ENCODE measurements around the gene NHERF2.

Gene NHERF2

DNA sequence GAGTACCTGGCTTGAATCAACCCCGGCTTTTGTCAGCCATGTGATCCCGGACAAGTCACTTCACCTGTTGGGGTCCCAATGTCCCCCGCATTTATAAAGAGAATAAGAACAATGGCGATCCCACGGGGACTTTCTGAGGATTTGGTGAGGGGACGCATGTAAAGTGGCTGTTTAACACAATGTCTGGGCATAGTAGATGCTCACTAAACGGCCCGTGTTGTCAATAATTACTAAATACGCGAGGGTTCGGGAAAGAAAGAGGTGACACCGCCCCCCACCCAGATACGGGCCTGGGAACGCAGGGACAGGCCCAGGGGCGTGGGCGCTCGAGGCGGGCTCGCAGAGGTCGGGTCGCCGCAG is 35.1 kb upstream of the NHERF2 start:
- no peak for DNase-seq

DNA sequence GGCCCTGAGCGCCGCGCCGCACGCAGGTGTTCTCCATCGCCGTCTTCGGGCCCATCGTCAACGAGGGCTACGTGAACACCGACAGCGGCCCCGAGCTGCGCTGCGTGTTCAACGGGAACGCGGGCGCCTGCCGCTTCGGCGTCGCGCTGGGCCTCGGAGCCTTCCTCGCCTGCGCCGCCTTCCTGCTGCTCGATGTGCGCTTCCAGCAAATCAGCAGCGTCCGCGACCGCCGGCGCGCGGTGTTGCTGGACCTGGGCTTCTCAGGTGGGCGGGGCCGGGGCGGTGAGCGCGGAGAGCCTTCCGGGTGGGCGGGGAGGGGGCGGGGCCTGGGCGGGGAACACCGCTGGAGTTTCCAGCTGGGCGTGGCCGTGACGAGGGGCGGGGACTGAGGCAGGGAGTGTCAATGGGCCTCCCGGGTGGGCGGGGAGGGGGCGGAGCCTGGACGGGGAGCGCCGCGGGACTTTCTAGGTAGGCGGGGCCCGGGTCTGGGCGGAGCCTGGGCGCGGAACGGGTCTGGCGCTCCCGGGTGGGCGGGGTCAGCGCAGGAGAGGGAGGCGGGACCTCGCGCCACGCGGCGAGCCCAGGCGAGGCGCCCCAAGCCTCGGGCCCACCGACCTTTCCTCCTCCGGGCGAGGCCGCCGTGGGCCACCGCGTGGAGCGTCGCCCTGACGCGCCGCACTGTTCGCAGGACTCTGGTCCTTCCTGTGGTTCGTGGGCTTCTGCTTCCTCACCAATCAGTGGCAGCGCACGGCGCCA is 34.6 kb upstream of the NHERF2 start:
- DNase-seq, result peak; percentile 88

DNA sequence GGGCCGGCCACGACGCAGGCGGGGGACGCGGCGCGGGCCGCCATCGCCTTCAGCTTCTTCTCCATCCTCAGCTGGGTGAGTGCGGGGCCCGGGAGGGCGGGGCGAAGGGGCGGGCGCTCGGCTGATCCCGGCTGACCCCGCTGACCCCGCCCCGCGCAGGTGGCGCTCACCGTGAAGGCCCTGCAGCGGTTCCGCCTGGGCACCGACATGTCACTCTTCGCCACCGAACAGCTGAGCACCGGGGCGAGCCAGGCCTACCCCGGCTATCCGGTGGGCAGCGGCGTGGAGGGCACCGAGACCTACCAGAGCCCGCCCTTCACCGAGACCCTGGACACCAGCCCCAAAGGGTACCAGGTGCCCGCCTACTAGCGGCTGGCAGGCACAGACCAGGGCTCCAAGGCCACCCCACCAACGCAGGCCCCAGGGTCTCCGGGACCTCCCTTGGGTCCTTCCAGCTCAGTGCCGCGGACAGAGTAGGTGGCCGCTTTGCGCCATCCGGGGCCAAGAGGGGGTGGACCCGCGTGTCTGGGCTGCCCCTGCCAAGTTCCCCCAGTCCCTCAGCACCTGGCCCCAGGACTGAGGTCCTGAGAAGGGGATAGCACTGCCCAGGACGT is 33.9 kb upstream of the NHERF2 start:
- no peak for DNase-seq

DNA sequence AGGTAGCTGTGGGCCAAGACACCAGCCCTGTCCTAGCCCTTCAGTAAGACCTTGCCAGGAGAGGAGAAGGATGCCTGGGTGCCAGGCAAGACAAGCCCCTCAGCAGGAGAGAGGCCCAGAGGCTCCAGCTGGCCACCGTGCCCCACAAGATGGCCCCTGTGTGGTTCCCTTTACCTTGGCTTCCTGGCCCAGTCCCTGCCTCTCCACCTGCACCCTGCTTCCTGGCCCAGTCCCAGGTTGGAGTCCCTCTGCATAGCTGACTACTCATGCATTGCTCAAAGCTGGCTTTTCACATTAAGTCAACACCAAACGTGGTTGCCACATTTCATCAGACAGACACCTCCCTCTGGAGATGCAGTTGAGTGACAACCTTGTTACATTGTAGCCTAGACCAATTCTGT is 33.0 kb upstream of the NHERF2 start:
- no peak for DNase-seq

DNA sequence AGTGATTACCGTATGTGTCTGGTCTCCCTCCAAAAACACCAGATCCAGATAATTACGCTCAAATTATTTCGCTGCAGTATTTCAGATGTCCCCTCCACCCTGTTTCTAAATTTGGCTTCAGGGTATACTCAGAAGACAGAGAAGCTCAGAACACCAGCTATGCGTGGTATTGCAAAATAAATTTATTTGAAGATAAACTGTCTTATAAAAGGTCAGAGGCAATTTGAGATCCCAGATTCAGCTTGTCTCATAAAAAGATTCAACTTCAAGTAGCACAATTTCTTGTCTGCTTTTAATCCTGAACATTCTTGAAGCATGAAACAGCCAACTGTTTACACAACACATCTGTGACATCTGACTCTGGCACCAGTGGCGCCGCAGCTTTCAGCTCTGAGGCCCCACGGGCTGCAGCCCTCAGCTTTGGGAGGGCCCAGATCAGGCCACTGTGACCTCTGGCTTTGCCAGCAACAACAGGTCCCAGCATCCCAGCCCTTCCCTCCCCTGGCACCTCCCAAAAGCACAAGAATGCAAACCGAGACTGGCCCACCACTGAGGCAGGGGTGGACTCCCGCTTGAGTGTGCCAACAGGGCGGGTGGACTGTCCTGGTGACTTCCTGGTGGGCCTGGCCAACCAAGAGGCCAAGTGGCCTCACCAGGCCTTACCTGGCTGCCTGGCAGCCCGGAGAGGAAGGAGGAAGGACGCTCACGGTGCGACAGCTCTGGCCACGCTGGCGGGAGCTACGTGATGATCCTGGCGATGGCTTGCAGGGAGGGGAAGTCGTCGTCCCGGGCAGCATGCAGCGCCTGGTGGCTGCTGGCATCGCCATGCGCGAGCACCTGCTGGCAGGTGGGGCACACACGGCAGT is 29.0 kb upstream of the NHERF2 start:
- no peak for DNase-seq

DNA sequence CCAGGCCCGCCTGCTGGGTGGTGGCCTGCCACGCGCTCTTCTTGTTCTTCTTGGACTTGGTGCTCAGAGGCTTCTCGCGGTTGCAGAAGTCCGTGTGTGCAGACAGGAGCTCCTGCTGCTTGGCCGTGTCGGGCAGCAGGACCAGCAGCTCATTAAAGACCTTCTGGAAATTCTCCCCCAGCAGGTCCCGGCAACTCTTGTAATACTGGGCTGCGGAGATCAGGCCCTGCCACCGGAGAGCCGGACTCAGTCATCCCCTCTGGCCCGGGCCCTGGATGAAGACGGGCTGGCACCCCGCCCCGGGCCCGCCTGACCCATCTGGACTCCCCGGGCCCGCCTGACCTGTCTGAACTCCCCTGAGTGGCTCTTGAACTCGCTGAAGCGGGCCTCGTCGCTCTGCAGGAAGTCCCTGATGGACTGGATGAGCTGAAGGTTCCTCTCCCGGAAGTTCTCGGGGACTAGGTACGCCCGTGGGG is 28.3 kb upstream of the NHERF2 start:
- DNase-seq, result no peak

DNA sequence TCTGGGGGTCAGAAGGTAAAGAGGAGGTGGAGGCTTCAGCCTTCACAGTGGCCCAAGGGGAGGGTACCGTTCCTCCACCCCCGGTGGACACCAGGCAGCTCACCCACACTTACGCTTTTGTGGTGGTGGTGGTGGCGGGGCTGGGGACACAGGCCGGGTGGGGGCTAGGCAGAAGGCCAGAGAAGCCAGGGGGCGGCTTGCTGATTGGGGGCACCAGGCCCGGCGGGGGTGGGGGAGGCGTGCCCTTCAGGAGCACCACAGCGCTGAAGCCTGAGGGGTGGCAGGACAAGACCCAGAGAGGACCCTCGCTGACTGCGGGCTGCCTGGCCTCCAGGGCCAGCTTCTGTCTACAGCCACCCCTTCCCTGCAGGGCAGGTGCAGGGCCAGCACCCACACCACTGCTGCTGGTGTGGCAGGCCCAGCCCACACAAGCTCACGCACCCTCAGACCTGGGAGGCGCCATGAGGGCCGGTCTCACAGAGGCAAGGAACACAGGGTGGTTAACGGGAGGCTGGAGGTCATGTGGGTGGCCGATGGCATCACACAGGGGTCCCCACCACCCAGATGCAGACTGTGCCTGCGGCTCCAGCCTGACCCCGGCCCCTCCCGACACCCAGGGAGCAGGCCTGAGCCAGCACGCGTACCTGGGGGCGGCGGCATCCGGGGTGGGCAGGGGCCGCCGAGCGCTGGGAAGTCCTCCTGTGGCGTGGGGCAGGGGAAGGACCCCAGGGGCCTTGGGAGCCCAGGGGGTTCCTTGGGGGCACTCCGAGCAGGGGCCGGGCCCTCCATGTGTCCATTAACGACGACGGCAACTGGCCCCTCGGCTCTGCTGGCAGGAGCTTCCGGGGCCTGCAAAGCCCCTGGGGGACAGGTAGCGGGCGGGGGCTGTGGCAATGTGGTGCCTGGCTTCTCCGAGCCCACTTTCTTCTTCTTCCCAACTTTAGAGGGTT is 27.6 kb upstream of the NHERF2 start:
- DNase-seq, result no peak

DNA sequence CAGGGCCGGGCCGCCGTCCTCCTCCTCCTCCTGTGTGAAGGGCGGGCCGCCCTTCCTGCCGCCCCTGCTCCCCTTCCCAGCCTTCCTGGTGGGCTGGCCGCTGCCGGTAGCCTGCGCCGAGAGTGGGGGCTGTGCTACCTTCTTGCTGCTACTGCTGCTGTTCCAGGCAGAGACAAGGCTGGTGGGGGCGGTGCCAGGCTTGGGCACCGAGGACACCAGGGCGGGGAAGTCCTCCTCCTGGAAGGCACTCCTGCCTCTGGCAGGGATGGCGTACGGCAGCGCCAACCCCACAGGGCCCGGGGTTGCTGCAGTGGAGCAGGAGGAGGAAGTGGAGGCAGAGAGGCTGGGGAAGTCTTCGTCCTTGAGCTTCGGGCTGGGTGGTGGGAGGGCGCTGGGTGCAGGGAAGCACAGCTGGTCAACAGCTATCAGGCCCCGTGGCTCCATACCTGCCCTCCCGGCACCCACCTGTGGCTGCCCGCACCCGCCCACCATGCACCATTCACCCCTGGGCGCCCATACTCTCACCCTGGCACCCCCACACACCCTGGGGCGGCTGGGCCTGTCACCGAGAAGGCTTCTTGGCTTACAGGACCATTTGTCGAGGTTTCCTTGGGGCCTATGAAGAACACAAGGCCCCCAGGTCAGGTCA is 26.7 kb upstream of the NHERF2 start:
- DNase-seq, result no peak

DNA sequence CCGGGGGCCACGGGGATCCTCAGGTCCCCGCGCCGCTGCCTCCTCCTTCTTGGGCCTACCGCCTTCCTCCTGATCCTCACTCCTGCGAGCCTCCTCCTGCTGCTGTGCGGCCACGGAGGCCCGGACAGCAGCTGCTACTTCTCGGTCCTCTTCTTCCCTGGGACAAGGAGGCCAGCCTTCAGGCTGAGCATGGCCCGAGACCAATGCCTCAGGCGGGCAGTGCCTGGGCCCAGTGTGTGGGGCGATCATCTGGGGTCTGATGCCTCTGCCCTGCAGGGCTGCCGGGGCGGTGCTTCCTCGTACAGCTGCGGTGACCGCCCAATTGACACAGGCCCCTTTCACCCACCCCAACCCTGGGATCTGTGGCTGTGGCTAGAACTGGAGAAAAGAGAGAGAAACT is 25.7 kb upstream of the NHERF2 start:
- no peak for DNase-seq

DNA sequence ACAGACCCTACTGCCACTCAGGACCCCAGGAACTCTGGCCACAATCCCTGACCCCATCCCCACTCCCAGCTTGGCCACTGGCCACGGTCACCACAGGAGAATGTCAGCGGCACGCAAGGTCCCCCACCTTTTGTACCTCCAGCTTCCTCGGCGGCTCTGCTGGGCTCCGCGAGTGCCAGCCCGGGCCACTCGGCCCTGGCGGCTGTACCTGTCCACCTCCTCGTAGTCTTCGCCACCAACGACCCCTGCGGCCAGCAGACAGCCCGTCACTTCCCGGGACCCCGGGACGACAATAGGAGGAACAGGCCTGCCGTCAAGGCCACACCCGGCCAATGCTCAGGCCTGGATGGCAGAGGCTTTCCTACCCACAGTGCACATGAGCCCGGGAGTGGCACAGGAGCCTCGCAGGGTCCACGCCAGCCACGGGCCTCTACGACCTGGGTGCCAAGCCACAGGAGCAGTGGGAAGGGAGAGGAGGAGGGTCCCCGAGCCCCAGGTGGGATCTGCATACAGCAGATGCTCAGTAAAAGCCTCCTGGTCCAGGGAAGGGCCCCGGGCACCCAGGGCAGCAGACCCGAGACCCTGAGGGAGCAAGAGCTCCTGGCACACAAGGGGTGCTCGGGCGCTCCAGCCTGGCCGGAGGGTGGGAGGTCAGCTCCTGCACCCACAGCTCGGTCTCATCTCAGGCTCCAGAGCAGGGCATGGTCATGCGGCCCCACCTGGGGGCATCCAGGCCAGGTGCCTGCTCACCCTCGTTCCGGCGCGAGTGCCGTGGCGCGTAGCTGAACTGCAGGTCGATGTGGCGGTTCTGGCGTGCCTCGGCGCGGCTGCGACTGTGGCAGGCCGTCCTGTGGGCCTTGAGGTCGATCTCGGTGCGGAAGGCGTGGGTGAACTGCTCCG is 25.0 kb upstream of the NHERF2 start:
- DNase-seq, result no peak

DNA sequence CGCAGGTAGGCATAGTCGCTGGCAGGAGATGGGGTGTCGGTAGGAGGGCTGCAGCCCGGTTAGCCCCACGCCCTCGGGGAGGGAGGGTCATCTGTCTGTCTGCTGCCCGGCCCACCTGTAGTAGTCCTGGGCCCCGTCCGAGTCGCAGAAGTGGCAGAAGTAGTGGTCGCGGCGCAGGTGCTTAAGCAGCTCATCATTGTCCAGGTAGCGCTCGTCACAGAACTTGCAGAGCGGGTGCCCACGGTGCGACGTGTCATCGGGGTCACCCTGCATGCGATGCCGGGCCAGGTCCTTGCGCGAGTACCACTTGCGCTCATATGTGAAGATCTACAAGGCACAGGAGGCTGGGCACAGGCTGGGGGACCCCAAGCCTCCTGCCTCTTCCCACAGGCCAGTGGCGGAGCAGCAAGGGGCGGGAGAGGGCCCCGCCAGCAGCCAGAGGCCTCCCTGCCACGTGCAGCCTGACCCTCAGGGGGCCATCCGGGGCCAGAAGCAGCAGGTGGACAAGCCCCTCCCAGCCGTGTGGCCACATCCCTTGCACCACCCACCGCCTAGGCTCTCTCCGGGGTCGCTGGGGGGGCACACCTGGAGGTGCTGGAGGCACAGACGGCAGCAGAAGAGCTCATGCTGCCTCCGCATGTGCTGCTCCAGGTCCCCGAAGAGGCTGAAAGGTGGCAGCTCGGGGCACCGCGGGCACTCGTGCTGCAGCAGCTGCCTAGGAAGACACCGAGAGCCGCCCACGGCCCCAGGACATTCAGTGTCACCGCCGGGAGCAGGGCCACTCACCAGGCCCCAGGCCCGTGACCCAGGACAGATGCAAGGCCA is 24.1 kb upstream of the NHERF2 start:
- DNase-seq, result no peak

DNA sequence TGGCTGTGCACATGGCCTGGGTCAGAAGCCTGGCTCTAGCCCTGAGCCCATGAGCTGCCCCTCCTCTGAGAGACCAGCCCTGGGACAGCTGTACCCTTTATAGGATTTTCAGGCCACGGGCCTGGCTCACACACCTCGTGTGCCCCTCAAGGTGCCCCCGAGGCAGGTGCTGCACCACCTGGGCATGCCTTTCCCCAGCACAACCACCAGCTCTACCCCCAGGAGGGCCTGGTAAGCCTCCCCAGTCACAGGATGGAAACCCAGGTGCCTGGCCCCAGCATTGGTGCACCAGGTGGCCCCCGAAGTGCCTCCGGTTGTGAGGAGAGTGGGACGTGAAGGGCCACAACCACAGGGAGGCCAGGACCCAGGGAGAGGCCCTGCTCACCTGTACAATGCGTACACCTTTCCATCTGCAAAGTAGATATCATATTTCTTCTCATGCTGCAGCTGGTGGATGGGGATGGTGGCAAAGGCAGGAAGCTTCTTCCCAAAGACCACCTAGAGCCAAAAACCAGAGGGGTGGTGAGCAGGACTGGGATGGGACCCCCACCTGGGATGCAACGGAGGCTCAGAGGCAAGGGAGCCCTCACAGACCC is 23.4 kb upstream of the NHERF2 start:
- no peak for DNase-seq

DNA sequence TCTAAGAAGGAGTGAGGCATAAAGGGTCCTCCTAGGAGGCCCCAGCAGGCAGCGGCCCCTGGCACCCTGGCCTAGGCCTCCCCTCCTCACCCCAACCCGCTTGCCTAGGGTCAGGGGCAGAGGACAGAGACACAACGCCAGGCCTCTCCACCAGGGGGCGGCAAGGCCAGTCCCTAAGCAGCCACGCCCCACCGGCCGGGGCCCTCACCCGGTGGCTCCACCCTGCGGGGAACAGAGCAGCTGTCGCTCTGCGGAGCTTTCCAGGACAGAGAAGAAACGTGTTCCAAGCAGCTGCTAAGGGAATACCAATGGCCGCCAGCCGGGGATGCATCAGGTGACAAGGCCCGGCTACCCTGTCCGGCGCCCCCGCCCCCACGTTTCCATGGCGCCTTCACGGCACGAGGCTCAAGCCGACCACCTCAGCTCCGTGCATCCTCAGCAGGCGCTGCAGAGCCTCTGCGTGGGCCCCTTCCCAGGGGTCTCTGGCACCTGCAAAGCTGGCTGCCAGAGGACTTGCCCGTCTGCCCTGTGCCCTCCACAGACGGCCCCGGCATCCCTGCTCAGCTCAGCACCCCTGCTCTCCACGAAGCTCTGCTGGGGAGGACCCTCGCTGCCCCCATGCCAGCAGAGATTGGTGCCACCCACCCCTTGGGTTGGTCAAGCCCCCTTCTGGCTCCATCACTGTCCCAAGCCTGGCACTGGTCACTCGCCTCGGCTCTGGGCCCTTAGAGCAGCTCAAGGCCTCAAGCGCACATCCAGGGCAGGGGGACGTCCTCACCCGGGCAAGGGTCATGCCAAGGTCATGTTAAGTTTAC is 22.7 kb upstream of the NHERF2 start:
- DNase-seq, result peak; percentile 34

DNA sequence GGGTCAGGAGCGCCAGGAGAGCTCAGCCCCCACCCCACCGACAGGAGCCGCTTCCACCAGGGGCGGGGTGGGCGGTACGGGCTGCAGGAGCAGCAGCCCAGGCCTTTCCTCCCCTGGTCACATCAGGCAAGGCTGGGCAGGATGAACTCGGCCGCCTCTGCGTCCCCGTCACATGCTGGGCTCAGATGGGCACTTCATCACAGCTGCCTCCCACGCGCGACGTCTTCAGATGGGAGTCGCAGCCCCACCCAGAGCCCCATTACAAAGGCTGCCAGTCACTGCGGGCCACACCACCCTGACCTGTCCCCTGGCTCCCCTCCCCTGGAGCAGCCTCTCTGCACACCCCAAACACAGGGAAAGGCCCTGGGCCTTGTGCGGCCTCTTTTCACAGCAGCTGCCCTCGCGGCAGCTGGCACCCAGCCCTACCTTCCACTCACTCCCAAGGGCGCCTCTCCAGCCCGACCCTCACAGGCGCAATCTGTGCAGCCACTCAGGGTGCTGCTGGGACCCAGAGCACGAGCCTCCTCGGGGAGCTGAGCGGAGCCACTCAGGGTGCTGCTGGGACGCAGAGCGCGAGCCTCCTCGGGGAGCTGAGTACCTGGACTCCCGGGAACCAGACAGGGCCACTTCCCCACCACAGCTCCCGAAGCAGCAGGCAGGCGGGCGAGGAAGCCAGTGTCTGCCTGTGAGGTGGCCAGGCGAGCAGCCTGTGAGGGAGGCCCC is 21.7 kb upstream of the NHERF2 start:
- DNase-seq, result no peak

DNA sequence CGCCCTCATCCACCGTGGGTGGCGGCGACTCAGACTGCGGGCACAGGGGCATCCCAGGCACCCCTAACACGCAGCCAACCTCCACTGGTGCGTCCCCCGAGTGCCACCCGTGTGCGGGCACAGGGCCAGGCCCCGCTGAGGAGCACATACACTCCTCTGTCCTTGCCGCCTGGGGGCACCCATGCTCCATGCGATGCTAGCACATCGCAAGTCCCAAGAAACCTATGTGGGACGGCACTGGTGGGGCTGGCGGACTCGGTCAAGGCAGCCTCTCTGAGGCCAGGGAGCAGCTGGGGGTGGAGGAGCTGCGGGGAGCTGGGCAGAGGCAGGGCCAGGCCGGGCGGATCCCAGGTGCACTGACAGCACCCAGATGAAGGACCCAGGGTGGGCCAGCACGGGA is 21.1 kb upstream of the NHERF2 start:
- DNase-seq, result no peak

DNA sequence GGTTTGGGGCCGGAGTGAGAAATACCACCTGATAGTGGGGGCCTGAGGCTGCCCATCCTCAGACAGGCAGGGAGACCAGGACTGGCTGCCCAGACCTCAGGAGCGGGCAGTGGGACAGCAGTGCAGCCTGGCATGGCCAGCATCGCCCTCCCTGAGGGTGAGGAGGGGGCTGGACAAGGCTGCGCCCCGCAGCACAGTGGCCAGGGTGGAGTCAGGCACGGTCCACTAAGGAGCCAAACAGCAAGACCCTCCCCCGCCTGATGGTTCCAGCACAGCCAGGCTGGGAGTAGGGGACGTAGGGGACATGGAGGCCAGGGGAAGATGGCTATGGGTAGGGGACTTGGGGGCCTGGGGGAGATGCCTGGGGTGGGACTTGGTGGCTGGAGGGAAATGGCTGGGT is 20.4 kb upstream of the NHERF2 start:
- no peak for DNase-seq

DNA sequence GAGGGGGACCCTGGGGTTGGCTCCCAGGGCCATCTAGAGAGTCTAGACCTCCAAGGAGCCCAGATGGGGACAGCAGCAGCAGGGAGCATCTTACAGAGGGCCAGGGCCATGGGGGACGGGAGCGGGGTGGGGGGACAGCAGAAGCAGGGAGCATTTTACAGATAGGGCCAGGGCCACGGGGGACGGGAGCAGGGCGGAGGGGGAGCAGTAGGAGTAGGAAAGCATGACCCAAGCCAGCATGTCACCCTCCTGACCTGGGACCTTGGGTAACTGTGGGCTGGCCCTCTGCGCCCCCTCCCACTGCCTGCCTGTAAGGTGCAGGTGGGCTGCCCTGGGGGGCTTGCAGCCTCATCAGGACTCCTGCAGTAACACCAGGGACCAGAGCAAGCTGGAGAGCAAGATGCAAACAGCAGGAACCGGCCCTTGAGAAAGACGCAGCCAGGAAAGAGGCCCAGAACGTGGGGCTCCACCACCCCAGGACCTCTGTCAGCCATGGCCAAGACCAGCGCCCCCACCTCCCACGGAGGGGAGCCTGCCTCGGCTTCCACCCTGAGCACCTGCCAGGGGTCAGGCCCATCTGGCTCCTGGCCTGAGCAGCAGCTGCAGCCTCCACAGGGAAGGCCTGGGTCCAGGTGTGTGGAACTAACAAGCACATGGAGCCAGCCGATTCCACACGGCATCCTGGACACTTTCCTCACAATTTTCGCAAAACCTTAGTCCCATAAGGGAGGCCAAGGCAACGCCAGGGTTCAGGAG is 19.4 kb upstream of the NHERF2 start:
- DNase-seq, result no peak
